Activated naive CD4-positive, alpha-beta T cell treated with anti-CD3 and anti-CD28 coated beads, Interleukin-2, amount 50 U/mL, for 24 hours (primary cell): ENCODE measurements around the gene HSDL1.

Source experiments
- H3K27ac Mint-ChIP-seq: one replicate; pipeline ENCODE4 v1.8.0; 2021; ENCODE audit warnings: mild to moderate bottlenecking, mixed read lengths
- H3K27me3 Mint-ChIP-seq: one replicate; pipeline ENCODE4 v1.8.0; 2021; ENCODE audit warnings: mixed read lengths
- H3K36me3 Mint-ChIP-seq: one replicate; pipeline ENCODE4 v1.8.0; 2021; ENCODE audit warnings: mixed read lengths
- H3K4me1 Mint-ChIP-seq: one replicate; pipeline ENCODE4 v1.8.0; 2021; ENCODE audit warnings: mixed read lengths
- H3K4me3 Mint-ChIP-seq: one replicate; pipeline ENCODE4 v1.8.0; 2021; ENCODE audit warnings: mild to moderate bottlenecking, mixed read lengths
- H3K9me3 Mint-ChIP-seq: one replicate; pipeline ENCODE4 v1.8.0; 2021; ENCODE audit warnings: mixed read lengths

The HSDL1 gene

DNA sequence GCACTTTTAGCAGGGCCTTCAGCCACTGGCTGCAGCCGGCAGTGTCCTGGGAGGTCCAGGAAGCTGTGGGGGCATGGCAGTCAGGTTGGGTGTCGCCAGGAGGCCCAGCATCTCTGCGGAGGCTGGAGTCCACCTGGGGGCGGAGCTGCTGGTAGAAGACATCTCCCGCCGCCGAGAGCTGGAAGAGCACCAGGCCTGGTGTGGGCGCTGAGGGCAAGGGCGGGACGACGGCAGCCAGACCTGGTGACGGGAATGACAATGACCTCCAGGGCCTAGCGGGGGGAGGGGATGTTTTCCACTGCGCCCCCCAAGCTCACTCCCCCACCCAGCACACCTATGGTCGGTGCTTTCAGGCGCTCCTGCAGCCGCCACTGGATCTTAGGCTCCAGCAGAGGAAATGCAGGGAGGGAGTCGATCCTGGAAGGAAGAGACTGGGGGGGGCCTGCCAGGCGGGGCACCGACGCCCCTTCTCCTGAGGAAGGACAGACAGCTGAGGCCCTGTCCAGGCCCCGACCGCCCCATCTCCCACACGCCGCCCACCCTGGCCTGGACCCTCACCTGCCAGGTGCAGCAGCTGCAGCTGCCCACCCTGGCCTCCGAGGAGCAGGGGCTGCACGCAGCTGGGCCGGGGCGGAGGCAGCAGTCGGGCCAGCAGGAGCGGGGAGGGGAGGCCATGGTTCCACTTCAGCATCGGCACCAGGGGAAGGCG, 34.8 kb upstream of the HSDL1 start:
- H3K27ac Mint-ChIP-seq: no peak overlapping the region
- no peaks in the 10 kb centered on the region for H3K9me3 Mint-ChIP-seq
- no peak overlapping the region for H3K4me3 Mint-ChIP-seq
- no peaks in the 10 kb centered on the region for H3K27me3 Mint-ChIP-seq
- H3K4me1 Mint-ChIP-seq: peaks cover 22% of the 10 kb centered on the region
- peaks cover 7% of the 10 kb centered on the region for H3K36me3 Mint-ChIP-seq

DNA sequence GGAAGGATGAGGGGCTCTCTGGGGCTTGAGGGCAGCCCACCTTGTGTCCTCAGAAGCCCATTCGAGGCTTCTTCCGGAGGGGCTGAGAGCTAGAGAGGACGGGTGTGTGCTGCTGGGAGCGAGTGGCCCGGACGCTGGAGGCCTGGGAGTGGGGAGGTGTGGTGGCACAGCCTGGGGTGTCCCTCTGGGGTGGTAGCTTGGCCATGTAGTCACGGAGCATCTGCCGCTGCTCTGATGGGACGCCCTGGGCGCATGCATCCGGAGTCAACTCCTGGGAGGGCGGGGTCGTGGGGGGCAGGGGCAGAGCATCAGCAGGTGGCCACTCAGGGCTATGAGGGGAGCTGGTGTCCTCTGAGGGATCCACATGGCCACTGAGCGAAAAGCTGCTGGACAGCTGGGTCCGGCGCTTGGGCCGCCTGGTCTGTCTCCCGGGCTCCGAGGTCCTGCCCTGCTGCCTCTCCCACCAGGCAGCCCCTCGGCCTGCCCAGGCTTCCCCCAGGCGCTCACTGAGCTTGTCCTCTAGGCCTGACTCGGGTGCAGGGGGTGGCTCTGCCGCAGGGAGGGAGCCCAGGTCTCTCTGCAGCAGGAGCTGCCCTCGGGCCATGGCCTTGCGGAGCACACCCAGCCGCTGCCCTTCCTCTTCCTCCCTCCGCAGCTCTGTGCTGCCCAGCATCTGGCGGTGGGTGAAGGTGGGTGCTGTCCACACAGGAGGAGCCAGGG, 34.1 kb upstream of the HSDL1 start:
- no peaks in the 10 kb centered on the region for H3K9me3 Mint-ChIP-seq
- peak overlapping the region; percentile 68 for H3K27ac Mint-ChIP-seq
- peaks cover 7% of the 10 kb centered on the region for H3K36me3 Mint-ChIP-seq
- H3K4me3 Mint-ChIP-seq: no peak overlapping the region
- no peaks in the 10 kb centered on the region for H3K27me3 Mint-ChIP-seq
- H3K4me1 Mint-ChIP-seq: peaks cover 15% of the 10 kb centered on the region

DNA sequence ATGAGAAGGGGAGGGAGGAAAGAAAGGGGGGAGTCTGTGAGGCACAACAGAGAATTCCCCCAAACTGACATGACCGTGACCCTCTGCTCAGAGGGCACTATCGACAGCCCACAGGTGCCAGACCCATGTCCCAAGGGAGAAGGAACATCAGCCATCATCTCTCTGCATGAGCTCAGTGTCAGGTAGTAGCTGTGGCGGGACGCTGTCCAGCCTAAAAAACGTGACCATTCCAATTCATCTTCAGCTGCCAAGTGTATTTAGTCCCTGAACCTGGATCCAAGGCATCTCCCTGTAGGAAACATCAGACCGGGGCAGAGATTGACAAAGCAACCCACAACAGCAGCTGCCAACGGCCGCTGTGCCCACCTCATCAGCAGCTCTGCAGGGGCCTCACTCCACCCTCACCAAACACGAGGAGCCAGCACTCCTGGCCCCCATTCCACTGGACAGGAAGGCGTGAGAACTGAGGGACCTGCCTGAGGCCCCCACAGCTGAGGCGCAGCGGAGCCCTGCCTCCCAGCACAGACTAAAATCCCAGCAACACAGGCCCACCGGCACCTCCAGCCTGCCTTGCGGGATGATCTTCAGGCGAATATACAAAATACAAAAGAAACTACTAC, 33.3 kb upstream of the HSDL1 start:
- Mint-ChIP-seq H3K4me3 (no peak overlapping the region), H3K27ac (no peak overlapping the region), H3K36me3 (peaks cover 7% of the 10 kb centered on the region), H3K27me3 (no peaks in the 10 kb centered on the region), H3K9me3 (no peaks in the 10 kb centered on the region), H3K4me1 (peaks cover 14% of the 10 kb centered on the region)

DNA sequence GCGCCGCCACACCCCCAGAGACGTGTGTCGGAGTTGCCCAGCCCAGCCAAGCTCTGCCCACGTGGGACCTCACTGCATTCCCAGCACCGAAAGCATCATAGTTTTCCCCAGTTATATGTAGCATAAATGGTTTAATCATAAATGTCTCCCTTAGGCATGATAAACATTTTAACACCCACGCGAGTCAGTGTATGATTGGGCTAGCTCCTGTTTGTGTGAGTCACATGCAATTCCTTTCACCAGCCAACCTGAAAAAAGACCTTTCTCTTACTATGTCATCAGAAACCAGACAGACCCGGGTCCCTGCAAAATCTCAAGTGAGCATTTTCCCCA, 32.7 kb upstream of the HSDL1 start:
- H3K9me3 Mint-ChIP-seq: no peaks in the 10 kb centered on the region
- H3K27ac Mint-ChIP-seq: no peak overlapping the region
- H3K4me3 Mint-ChIP-seq: no peak overlapping the region
- H3K27me3 Mint-ChIP-seq: no peaks in the 10 kb centered on the region
- H3K4me1 Mint-ChIP-seq: peaks cover 14% of the 10 kb centered on the region
- H3K36me3 Mint-ChIP-seq: peaks cover 6% of the 10 kb centered on the region

DNA sequence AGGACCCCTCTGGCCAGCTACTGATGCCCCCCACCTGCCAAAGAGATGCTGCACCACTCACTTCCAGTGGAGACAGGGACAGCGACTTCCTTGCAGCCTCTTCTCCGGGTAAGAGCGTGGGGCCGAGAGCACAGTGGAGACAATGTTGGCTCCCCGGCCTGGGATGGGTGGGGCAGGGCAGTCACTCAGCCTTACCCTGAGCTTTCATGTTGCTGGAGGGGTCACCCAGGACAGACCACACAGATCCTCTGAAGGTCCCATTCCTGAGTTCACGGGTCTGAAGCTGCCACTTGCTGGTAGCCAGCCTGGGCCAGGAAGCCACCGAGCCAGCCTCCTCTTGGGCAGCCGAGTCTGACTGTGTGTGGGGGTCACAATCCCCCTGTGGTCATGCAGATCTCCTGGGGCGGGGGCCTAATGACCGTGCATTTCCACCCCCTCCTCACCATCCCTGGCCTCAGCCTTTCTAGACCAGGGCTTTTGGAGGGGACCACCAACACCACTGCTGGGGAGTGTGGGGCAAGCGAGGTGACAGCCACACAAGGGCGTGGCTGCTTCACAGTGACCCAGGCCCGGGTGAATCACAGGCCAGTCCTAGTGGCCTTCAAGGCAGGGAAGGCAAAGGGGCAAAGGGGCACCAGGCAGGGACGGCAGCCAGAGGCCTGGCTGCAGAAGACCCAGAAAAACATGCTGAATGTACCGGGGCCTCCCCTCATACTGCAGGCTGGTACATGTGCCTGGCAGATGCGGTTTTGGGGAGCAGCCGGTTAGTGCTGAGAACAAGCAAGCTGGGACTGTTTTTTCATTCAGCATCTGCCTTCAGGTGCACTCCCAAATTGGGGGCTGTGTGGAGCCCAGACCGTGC, 31.4 kb upstream of the HSDL1 start:
- Mint-ChIP-seq H3K4me3 (no peak overlapping the region), H3K9me3 (no peaks in the 10 kb centered on the region), H3K4me1 (peaks cover 14% of the 10 kb centered on the region), H3K27ac (no peak overlapping the region), H3K27me3 (no peaks in the 10 kb centered on the region), H3K36me3 (peaks cover 4% of the 10 kb centered on the region)

DNA sequence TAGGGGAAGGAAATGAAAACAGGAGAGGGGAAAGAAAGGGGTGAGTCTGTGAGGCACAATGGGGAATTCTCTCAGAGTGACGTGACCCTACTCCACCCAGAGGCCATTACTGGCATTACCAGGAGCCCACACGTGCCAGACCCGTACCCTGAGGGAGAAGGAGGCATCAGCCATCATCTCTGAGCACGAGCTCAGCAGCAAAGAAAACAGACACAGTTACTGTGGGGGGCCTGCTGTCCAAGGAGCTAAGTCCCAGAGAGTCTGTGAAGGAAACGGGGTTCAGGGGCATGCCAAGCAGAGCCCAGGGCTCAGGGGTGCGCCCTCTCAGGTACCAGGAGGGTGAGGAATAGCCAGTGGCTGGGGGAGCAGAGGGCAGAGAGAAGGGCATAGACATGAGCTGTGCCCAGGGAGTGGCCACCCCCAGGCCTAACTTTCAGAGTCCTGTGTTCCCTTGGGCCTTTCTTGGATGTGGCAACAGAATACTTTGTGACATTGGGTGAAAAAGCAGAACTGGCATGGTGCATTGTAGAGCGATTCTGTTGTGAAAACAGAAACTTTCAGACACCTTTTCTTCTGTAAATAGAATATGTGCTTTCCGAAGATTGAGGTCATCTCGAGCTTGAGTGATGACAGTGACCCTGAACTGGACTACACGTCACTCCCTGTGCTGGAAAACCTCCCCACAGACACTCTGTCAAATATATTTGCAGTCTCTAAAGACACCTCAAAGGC, 30.5 kb upstream of the HSDL1 start:
- Mint-ChIP-seq H3K27ac (peak overlapping the region; percentile 6), H3K9me3 (no peaks in the 10 kb centered on the region), H3K36me3 (peaks cover 3% of the 10 kb centered on the region), H3K27me3 (no peaks in the 10 kb centered on the region), H3K4me1 (peaks cover 14% of the 10 kb centered on the region), H3K4me3 (no peak overlapping the region)

DNA sequence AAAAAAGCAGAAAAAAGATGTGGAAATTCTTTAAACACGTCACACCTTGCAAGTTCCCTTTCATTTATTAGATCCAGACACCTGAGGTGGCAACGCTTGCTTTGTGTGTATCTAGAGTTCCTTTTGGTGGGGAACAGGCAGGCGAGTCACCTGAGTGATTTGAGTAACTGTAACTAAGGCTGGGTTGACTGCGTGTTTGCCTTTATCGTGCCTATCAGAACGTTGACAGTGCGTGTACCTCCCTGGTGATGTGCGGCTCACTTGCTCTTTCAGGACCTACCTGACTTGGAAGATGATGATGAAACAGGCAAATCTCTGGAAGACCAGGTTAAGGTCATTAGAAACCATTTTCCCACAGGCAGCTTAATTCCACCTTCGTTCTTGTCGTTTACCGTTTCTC, 29.4 kb upstream of the HSDL1 start:
- peaks cover 14% of the 10 kb centered on the region for H3K4me1 Mint-ChIP-seq
- no peaks in the 10 kb centered on the region for H3K9me3 Mint-ChIP-seq
- H3K4me3 Mint-ChIP-seq: no peak overlapping the region
- peaks cover 3% of the 10 kb centered on the region for H3K36me3 Mint-ChIP-seq
- no peaks in the 10 kb centered on the region for H3K27me3 Mint-ChIP-seq
- no peak overlapping the region for H3K27ac Mint-ChIP-seq

DNA sequence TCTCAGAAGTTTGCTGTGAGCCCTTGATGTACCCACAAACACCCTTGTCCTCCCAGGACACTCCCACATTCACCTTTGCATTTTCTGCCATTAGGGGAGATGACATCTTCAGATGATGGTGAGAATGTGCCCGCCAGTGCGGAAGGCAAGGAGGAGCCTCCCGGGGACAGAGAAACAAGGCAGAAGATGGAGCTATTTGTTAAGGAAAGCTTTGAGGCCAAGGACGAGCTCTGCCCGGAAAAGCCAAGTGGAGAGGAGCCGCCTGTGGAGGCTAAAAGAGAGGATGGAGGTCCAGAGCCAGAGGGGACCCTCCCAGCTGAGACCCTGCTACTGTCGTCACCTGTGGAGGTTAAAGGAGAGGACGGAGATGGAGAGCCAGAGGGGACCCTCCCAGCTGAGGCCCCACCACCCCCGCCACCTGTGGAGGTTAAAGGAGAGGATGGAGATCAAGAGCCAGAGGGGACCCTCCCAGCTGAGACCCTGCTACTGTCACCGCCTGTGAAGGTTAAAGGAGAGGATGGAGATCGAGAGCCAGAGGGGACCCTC, 24.9 kb upstream of the HSDL1 start:
- Mint-ChIP-seq H3K4me1 (no peaks in the 10 kb centered on the region), H3K27me3 (peaks cover 1% of the 10 kb centered on the region), H3K27ac (no peak overlapping the region), H3K9me3 (no peaks in the 10 kb centered on the region), H3K4me3 (no peak overlapping the region), H3K36me3 (no peaks in the 10 kb centered on the region)

DNA sequence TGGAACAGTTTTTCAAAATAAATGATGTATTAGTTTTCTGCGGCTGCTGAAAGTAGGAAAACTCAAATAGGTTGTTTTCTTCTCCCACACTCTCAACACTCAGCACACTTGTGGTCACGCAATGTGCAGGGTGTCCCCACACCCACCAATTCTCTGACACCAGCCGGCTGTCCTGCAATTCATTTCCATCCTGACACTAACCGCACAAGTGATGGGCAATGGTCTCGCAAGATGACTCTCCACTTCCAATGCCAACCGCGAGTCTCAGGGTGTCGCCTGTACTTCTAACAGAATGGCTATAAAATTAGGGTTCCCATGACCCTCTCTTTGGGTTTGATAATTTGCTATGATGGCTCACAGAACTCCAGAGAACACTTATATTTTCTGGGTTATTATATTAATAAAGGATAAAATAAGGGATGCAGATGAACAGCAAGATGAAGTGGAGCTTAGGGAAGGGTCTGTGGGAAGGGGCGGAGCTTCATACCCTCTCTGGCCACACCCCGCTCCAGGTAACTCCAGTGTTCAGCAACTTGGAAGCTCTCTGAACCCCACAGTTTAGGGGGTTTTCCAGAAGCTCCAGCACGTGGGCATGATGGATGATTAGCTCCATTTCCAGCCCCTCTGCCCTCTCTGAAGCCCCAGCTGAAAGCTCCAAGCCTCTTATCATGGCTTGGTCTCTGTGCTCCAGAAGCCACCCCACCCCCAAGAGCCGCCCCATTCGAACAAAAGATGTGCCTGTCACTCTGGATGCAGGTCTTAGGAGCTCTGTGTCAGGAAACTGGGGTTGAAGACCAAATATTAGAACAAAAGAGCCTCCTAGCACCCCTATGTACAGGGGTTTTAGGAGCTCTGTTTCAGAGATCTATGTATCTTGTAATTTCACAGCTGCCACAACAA, 22.1 kb upstream of the HSDL1 start:
- H3K9me3 Mint-ChIP-seq: no peaks in the 10 kb centered on the region
- peaks cover 1% of the 10 kb centered on the region for H3K27me3 Mint-ChIP-seq
- no peak overlapping the region for H3K4me3 Mint-ChIP-seq
- H3K36me3 Mint-ChIP-seq: no peaks in the 10 kb centered on the region
- H3K27ac Mint-ChIP-seq: no peak overlapping the region
- no peaks in the 10 kb centered on the region for H3K4me1 Mint-ChIP-seq

DNA sequence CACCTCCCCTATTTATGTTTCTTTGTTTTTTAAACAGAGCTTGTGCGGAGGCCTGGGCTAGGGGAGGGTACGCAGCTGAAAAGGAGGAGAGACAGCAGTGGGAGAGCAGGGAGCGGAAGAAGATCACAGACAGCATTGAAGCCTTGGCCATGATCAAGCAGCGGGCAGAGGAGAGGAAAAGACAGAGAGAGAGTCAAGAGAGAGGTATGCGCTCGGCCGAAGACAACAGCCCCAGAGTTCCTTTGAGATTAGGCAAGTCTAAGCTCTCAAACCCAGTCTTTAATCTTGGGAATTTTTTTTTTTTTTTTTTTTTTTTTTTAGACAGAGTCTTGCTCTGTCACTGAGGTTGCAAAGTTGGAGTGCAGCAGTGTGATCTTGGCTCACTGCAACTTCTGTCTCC, 20.8 kb upstream of the HSDL1 start:
- Mint-ChIP-seq H3K27ac (no peak overlapping the region), H3K4me3 (no peak overlapping the region), H3K9me3 (no peaks in the 10 kb centered on the region), H3K36me3 (no peaks in the 10 kb centered on the region), H3K27me3 (peaks cover 3% of the 10 kb centered on the region), H3K4me1 (no peaks in the 10 kb centered on the region)

DNA sequence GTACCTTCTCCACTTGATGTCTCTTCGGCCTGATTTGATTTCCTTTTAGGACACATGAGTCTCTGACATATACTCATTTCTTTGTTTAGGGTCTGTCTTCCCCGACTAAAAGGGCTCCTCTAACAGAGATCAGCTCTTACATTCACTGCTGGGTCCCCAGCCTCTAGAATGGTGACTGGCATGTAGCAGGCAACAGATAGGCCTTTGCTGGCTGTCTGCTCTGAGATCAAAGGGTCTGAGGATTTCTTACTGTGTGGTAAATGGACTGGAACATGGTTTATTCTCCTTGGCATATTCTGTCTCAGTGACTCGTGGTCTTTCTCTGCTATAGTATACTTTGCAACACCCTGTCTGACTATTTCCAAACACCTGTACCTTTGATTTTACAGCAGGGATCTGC, 16.8 kb upstream of the HSDL1 start:
- Mint-ChIP-seq H3K27ac (no peak overlapping the region), H3K9me3 (no peaks in the 10 kb centered on the region), H3K36me3 (no peaks in the 10 kb centered on the region), H3K4me3 (no peak overlapping the region), H3K27me3 (peaks cover 8% of the 10 kb centered on the region), H3K4me1 (no peaks in the 10 kb centered on the region)

DNA sequence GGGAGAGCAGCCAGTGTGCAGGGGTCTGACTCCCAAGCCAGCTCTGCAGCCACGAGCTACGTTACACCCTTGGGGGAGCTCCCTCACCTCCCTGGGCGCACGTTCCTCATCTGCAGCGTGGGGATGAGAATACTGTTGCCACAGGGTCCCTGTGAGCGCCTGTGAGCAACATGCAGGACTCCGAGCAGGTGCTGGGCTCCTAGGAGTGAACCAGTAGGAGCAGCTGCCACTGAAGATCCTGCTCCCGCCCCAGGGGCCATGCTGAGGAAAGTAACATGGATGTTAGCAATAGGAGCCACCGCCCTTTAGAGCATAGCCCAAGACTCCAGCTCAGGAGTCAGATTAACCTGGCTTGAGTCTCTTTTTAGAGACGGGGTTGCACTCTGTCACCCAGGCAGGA, 16.1 kb upstream of the HSDL1 start:
- no peak overlapping the region for H3K27ac Mint-ChIP-seq
- H3K36me3 Mint-ChIP-seq: no peaks in the 10 kb centered on the region
- H3K27me3 Mint-ChIP-seq: peaks cover 8% of the 10 kb centered on the region
- no peaks in the 10 kb centered on the region for H3K4me1 Mint-ChIP-seq
- no peak overlapping the region for H3K4me3 Mint-ChIP-seq
- no peaks in the 10 kb centered on the region for H3K9me3 Mint-ChIP-seq

DNA sequence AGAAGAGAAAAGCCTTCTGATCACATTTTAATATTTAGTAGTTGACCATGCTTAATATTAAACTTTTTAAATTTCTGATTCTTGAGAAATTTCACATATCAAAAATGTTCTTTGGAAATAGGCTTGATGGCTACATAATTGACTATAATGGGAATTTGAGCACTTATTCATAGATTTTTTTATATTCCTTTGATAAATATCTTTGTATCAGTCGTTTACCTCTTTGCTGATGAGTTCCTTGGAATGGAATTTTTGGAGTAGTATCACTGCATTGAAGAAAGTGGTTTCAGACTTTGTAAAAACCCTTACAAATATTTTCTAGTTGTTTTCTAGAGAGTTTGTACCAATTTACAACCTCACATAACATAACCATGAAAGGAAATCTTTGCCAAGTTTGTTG, 14.8 kb upstream of the HSDL1 start:
- no peak overlapping the region for H3K27ac Mint-ChIP-seq
- H3K4me1 Mint-ChIP-seq: no peaks in the 10 kb centered on the region
- H3K9me3 Mint-ChIP-seq: no peaks in the 10 kb centered on the region
- H3K36me3 Mint-ChIP-seq: no peaks in the 10 kb centered on the region
- H3K4me3 Mint-ChIP-seq: no peak overlapping the region
- peaks cover 8% of the 10 kb centered on the region for H3K27me3 Mint-ChIP-seq

DNA sequence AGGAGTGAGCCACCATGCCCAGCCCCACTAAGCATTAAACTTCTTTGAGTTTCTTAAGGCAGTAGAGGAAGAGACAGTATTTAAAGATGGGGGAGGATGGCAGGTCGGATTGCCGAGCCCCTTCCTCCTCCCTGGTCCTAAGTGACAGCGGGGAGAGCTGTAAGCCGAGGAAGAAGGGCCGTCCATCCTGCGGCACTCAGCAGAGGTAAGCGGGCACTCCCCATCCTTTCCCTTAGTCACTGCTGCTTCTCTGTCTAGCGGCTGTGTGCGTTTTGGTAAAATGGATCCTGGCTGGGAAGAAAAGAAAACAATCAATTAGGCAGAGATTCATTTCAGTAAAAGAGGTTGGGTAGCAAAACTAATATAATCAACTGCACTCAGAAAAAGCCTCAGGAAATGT, 14.0 kb upstream of the HSDL1 start:
- Mint-ChIP-seq H3K4me3 (no peak overlapping the region), H3K4me1 (no peaks in the 10 kb centered on the region), H3K36me3 (no peaks in the 10 kb centered on the region), H3K9me3 (no peaks in the 10 kb centered on the region), H3K27me3 (peaks cover 8% of the 10 kb centered on the region), H3K27ac (no peak overlapping the region)
